GM21526 (cell line): ENCODE measurements around the gene COQ4.
"Not testable (repeated sequence)": the region's sequence is repeated elsewhere in the genome, so short reads cannot be mapped to it uniquely, and the experiment has no call there.

Experiments used
- ATAC-seq: cut with Tn5 transposase; IDR thresholded peaks from one replicate; pipeline ENCODE4 v1.9.1; 2021; ENCODE audit warnings: moderate library complexity; ENCODE audit not compliant: unreplicated experiment, low FRiP score

COQ4 gene

DNA sequence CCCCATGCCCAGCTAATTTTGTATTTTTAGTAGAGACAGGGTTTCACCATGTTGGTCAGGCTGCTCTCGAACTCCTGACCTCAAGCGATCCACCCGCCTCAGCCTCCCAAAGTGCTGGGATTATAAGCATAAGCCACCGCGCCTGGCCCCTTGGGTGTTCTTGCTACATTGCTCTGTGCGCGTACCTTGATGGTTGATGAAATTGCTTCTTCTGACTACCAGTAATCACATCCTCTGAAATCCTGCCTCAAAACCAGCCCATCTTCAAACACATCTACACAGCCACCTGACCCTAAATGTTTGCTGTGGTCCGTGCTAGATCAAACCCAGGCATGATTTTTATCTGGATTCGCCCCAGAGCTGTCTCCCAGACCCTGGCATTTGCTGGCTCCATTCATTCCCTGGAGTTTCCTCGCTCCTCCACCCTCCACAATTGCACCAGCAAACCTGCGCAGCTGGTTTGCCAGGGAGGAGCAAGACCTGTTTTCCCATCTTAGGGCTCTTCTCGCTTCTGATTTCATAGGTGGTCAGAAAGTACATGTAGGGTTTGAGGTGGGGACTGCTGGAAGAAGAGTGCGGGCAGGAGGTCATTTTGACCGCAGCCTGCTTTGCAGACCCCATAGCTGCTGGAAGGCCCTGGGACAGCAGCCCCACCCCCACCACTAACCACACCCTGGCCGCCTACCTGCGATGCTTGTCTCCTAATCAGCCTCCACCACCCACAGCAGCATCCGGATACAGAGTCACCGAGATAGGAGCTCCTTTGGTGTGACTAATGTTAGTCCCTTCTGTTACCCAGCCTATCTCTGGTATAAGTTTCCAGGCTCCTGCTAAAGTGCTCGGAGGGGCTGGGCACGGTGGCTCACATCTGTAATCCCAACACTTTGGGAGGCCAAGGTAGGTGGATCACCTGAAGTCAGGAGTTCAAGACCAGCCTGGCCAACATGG, 23.8 kb upstream of the COQ4 start:
- no peak for ATAC-seq

DNA sequence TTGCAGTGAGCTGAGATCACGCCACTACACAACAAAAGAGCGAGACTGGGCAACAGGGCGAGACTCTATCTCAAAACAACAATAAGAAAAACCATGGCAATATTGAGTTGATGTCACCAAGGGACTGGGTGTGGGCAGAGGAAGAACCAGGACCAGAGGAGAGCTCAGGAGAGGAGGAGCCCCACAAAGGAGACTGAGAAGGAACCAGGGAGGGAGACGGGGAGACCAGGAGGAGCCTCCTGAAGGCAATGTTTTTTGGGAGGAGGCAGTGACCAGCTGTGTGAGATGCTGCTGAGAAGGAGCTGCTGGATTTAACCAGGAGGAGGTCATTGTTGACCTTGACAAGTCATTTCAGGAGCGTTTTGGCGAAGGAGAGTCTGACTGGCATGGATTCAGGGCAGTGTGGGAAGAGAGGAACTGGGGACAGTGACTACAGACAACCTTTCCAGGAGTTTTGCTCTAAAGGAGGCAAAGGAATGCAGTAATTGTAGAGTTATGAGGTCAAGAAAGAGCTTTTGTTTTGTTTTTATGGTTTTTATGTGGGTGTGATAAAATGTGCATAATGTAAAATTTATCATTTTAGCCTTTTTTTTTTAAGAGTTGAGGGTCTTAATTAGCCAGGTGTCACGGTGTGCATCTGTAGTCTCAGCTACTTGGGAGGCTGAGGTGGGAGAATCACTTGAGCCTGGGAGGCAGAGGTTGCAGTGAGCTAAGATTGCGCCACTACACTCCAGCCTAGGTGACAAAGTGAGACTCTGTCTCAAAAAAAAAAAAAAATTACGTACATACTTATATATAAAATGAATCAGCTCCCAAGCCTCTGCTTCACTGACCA, 18.3 kb upstream of the COQ4 start:
- no peak for ATAC-seq

DNA sequence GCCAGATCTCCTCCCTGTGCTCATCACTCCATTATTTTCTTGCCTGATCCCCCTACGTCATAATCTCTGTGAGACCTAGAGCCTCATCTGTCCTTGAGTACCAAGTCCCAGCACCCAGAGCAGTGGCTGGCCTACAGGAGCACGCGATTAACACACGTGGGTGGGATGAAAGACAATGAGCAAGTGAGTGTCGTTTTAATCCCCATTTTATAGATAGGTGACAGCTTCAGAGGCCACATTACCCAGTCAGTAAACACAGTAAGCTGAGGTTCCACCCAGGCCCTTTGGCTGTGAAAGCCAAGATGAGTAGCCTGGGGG, 17.7 kb upstream of the COQ4 start:
- no peak for ATAC-seq

DNA sequence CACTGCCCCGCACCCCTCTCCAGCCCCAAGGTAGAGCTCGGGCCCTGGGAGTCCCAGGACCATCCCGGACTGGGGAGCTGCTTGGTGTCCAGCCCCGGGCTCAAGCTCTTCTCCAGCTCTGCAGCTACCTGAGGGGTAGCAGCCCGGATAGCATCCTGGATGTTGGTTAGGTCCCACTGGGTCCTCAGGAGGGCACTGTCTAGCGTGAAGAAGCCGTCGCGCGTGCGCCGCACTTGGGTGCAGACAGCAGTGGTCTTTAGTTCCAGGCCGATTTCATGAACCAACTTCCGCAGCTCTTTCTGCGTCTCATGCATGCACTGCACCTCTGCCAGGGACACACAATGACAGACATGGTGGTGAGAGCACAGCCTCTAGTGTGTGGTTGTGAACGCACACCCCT, 13.1 kb upstream of the COQ4 start:
- ATAC-seq: no peak

DNA sequence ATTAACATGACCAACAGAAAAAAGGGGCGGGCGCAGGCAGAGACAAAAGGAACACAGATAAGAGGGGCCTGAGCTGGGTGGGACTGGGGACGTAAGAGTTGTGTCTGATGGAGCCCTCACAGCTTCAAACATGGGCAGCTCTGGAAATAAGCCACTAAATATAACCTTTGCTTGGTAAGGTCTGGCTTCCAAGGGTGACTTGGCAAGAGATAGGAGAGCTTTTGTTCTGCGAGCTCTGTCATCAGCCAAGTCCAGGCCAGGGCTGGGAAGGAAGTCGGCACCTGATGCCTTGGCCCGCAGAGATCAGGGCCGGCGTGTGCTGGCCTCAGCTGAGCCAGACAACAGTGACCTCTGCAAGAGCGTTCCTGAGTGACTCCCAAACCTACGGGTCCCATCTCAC, 12.2 kb upstream of the COQ4 start:
- no peak for ATAC-seq

DNA sequence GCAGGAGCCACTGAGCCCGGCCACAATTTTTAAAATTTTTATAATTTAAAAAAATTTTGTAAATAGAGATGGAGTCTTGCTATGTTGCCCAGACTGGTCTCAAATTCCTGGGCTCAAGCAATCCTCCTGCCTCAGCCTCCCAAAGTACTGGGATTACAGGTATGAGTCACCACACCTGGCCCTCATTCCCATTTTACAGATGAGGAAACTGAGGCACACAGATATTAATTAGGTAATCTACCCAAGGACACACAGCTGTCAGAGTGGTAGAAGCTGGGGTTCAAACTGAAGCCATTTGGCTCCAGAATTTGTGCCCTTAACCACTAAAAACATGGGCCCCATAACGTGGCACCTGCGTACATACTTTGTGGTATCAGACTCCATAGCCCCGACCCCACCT, 7.9 kb upstream of the COQ4 start:
- no peak for ATAC-seq

DNA sequence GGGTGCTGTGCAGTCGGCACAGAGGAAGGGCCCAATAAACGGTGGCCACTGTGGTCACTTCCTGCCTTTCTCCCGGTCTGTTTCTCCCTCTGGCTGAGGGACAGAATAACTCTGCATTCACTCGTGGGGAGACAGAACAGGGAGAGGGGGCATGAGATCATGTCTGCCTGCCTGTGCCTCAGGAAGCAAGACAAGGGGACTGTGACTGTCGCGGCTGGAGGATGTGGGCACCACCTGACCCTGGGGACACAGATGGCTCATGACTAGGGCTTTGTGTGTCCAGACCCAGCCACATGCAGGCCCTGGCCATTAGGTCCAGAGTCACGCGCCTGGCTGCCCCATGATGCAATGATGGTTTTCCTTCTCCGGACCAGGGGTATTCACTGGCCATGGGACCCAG, 6.2 kb upstream of the COQ4 start:
- no peak for ATAC-seq

DNA sequence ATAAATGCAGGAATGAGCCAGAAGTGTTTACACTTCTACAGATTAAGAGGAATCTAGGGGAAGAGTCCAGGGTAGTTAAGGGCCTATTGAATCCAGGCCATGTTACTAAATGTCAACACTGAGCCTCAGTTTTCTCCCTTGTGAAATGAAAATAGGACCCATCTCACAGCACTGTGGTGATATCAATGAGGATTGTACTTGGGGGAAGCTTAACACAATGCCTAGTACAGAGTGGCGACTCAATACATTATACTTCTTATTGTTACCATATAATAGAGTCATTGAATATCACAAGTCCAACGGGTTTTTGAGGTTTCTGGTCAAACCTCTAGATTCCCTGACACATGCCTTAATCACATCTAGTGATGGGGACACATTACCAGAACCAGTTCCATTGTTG, 5.0 kb upstream of the COQ4 start:
- ATAC-seq: no peak

DNA sequence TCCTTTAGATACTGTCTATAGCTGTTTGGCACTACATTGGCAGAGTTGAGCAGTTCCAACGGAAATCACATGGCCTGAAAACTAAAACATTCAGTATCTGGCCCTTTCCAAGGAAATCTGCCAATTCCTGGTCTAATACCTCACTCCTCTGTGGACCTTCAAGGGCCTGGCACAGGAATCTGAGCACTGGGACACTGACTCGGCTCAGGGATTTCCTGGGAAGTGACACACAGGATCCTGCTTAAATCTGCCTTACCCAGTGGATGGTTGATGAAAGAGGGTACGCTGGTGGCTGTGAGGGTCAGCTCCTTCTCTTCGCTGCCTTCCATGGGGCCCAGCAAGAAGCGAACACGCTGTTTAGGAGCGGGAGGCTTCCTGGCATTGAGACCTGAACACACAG, 1.3 kb upstream of the COQ4 start:
- ATAC-seq: no peak

DNA sequence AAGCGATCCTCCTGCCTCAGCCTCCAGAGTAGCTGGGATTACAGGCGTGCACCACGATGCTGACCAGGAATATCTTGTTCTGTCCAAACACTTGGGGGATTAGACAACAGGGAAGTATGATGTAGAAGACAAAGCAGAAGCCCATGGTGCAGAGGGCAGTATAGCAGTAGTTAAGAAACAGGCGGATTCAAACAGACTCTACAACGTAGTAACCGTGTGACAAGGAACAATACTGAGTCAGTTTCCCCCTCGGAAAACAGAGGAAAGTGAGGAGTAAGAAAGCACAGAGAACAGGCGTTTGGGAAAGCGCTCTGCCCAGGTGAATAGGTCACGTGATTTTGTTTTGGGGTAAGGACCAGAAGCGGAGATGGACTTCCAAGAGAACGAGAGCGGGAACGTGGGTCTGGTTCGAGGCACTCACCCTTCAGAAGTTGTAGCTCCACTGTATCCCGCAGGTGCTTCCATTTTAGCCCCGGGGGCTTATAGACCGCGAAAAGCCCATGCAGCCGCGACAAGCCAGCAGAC, 698 bp upstream of the COQ4 start:
- peak; percentile 8 for ATAC-seq

DNA sequence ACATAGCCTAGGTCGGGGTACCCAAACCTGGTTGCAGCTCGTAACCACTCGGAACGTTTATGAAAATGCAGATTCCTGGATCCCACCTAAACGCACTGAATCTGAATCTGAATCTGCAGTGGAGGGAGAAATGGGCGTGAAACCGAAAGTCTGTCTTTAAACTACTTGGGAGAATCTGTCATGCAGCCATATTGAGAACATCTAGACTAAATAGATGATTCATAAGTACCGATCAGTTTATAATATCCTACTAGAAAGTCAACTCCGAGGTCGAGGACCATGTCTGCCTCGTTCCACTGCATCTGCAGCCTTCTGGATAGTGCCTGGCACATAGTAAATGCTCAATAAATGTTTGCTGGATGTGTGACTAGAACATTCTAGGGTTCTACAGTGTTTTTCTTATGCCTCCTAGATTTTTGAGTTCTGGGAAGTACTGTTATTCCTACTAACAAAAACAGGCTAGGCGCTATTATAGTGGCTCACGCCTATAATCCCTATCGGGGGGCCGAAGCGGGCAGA, 632 bp downstream of the COQ4 start:
- no peak for ATAC-seq

DNA sequence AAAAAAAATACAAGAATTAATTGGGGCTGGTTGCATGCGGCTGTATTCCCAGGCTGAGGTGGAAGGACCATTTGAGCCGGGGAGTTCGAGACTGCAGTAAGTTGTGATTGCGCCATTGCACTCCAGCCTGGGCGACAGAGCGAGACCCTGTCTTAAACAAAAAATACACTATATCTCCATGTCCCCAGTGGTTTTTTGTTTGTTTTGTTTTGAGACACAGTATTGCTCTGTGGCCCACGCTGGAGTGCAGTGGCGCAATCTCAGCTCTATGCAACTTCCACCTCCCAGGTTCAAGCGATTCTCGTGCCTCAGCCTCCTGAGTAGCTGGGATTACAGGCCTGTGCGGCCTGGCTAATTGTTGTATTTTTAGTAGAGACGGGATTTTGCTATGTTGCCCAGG, 1.2 kb downstream of the COQ4 start:
- ATAC-seq: no peak

DNA sequence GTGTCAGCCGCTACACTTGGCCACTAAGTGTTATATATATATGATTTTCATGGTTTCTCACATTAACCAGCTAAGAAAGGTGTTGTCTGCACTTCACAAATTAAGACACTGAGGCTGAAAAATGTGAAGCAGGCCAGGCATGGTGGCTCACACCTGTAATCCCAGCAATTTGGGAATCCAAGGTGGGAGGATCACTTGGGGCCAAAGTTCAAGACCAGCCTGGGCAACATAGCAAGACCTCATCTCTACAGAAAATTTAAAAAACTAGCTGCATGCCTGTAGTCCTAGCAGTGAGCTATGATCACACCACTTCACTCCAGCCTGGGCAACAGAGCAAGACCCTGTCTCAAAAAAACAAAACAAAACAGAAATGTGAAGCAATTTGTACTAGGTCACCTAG, 1.8 kb downstream of the COQ4 start:
- ATAC-seq: no peak

DNA sequence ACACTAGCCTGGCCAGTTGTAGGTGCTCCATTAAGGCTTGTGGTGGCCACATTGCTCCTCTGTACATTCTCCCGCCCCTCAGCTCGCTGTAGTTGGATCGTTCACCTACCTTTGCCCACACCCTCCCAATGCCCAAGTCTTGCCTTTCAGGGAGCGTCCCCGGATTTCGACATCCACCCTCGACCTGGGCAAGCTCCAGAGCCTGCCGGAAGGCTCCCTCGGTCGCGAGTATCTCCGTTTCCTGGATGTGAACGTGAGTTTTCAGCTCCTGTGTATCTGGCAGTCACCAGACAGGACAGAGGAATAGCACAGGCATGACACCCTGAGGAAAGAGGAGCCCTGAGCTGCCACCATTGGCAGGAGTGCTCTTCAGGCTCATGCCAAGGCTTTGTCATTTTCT, 3.0 kb downstream of the COQ4 start:
- ATAC-seq: no peak

DNA sequence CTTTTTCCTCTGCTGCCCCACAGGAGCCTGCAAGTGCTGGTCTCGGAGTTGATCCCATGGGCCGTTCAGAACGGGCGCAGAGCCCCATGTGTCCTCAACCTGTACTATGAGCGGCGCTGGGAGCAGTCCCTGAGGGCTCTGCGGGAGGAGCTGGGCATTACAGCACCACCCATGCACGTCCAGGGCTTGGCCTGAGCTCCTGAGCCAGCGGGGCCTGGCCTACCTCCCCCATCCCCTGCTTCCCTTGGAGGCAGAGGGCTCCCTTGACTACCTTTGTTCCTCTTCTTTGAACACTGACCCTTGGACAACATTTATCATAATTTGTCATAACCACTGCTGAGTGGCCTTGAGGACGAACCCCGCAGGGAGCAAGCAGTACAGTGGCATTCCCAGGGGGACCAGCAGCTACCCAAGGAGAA, 10.8 kb downstream of the COQ4 start:
- ATAC-seq: no peak

DNA sequence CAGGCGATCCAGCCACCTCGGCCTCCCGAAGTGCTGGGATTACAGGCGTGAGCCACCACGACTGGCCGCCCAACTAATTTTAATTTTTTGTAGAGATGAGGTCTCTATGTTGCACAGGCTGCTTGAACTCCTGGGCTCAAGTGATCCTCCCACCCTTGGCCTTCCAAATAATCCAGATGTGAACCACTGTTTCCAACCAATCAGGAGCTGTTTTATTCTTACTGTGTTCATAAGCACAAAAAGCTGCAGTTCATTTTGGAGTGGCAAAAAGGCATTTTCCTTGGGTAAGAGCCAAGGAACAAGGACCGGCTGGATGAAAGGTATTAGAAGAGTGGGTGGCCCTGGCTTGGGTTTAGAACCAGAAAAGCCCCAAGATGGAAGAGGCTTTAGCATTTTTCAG, 12.5 kb downstream of the COQ4 start:
- no peak for ATAC-seq

DNA sequence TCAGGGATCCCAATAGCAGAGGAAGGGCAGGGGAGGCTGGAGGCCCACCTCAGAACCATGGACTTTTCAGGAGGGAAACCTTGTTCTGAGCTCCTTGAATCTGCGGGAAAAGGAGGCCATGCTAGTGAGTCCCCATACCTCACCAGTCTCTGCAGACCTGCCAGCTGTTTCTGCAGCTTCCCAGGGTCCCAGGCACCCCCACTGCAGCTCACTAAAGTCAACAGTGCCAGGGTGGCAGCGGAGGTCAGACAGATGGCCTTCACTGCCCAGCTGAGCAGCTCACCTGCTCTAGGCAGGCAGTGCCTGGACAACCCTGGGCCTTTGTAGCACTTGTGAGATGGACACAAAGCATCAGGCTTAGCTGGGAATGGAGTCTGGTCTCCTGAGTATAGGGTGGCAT, 13.3 kb downstream of the COQ4 start:
- ATAC-seq: no peak

DNA sequence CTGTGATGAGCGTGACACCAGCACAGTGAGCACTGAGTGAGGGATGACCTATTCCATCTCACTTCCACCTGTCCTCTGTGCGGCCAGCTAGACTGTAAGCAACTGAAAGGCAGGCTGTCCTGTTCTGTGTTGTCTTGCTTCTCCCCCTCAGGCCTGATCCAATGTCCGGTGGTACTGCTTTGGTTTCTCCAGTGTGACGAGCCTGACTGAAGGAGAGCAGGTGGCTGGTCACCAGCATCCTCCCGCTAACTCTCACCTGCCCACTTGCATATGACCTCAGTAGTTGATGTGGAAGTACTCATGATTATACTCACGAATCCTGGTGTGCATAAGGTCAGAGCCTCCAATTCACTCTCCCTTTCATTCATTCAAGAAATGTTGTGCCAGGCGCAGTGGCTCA, 15.3 kb downstream of the COQ4 start:
- no peak for ATAC-seq

DNA sequence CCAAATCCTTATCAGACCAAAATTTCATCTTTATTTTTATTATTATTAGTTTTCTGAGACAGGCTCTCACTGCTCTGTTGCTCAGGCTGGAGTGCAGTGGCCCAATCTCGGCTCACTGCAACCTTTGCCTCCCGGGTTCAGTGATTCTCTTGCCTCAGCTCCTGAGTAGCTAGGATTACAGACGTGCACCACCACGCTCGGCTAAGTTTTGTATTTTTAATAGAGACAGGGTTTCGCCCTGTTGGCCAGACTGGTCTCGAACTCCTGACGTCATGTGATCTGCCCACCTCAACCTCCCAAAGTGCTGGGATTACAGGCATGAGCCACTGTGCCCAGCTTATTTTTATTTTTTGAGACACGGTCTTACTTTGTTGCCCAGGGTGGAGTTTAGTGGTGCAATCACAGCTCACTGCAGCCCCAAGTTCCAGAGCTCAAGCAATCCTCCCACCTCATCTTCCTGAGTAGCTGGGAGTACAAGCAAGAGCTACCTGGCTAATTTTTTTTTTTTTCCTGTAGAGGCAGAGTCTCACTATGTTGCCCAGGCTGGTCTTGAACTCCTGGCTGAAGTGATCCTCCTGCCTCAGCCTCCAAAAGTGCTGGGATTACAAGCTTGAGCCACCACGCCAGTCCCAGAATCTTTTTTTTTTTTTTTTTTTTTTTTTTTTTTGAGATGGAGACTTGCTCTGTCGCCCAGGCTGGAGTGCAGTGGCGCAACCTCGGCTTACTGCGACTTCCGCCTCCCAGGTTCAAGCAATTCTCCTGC, 16.4 kb downstream of the COQ4 start:
- not testable (repeated sequence) for ATAC-seq

DNA sequence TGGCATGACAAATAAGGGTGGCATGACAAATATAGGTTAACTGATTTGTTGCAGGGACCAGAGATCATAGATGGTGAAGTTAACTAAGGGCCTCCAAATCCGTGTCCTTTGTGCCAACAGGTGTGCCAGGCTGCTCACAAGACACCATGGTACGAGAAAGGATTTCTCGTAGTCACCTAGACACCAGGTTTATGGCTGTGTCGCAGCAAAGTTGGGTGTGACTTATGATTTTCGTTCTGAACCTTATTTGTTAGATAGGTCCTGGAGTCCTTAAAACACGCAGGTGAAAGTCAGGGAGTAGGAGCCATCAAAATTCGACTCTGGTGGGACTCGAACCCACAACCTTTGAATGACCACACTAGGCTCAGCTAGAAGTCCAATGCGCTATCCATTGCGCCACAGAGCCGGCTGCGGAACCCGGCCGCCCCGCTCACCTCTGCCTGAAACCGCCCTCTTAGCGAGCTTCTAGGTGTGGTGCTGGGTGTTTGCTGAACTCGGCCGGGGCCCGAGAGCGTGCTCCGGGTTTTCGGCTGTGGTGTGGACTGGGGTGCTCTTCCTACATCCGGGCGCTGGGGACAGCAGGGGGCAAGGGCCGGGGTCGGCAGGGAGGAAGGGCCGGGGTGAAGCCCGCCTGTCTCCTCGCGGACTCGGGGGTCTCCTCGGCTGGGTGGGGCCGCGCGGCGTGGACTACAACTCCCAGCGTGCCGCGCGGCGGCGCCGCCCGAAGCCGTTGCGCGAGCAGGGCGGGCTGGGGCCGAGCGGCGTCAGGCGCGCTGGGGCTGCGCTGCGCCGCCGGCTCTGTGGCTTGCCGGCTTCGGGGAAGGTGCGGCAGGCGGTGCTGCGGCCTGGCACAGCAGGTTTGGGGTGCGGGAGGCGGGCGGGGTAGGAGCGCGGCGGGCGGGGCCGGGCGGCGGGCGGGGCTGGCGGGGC, 17.4 kb downstream of the COQ4 start, which contains the start of gene SLC27A4:
SLC27A4 (plus strand) TSS at position 767 of the 930 bp plus-strand sequence. CDS start 2,606 bp downstream, outside the sequence.
- ATAC-seq: peak; percentile 64
